Natural killer cell (primary cell): ENCODE results near the gene PLD1. TPM values are rescaled to one million over a fixed set of nuclear protein-coding genes. Genes with fewer than 3 reads are reported as not detected.

Experiments
- ATAC-seq, 3 donors: fragments of 150-1000 bp in 2 of 3; fragments of 200-7000 bp in 1 of 3; cut with Tn5 transposase; 1 replicate in 1 of 3; 2 replicates in 2 of 3; pipeline ENCODE4 v1.10.0; 2021; ENCODE audit warnings: mild to moderate bottlenecking in 2 of 3, moderate library complexity in 2 of 3
- DNase-seq, 2 donors: peaks; one replicate each; pipeline versions ENCODE4 v3.0.0 to v3.0.0-alpha.2; 2013 to 2021; ENCODE audit warnings: mixed read lengths in 1 of 2
- H3K27ac ChIP-seq: one replicate; pipeline ENCODE4 v1.5.1; 2013; ENCODE audit warnings: mild to moderate bottlenecking, low read length
- H3K27me3 ChIP-seq: one replicate; pipeline ENCODE4 v1.6.1; 2013; ENCODE audit warnings: low read length; ENCODE audit not compliant: control insufficient read depth, insufficient read depth
- H3K36me3 ChIP-seq: one replicate; pipeline ENCODE4 v1.6.1; 2013; ENCODE audit warnings: low read length; ENCODE audit not compliant: control insufficient read depth, insufficient read depth
- H3K4me1 ChIP-seq: one replicate; pipeline ENCODE4 v1.6.1; 2013; ENCODE audit warnings: low read length; ENCODE audit not compliant: control insufficient read depth, insufficient read depth
- H3K4me3 ChIP-seq: one replicate; pipeline ENCODE4 v1.5.1; 2013; ENCODE audit warnings: low read length
- H3K9me3 ChIP-seq: one replicate; pipeline ENCODE4 v1.6.1; 2013; ENCODE audit warnings: low read length; ENCODE audit not compliant: control insufficient read depth, insufficient read depth
- H3K27ac Mint-ChIP-seq, 2 donors: one replicate each; pipeline ENCODE4 v1.8.0; 2022; ENCODE audit warnings: mild to moderate bottlenecking in 2 of 2, mixed read lengths in 2 of 2, moderate library complexity in 1 of 2
- H3K27me3 Mint-ChIP-seq, 2 donors: one replicate each; pipeline ENCODE4 v1.8.0; 2022; ENCODE audit warnings: low read depth in 2 of 2, mixed read lengths in 2 of 2
- H3K36me3 Mint-ChIP-seq: one replicate; pipeline ENCODE4 v1.8.0; 2022; ENCODE audit warnings: mixed read lengths
- H3K4me1 Mint-ChIP-seq, 2 donors: one replicate each; pipeline ENCODE4 v1.8.0; 2022; ENCODE audit warnings: mixed read lengths in 2 of 2
- H3K4me3 Mint-ChIP-seq: one replicate; pipeline ENCODE4 v1.8.0; 2022; ENCODE audit warnings: mild to moderate bottlenecking, moderate library complexity, mixed read lengths
- H3K9me3 Mint-ChIP-seq, 2 donors: one replicate each; pipeline ENCODE4 v1.8.0; 2022; ENCODE audit warnings: mixed read lengths in 2 of 2
- CTCF ChIP-seq: fragments of 200-600 bp; IDR thresholded peaks from one replicate; pipeline ENCODE4 v1.8.0; 2022; ENCODE audit warnings: antibody characterized with exemption
- WGBS: methylation state at CpG from one replicate; pipeline ENCODE4 v1.1.7; 2013; ENCODE audit warnings: missing lambda C conversion rate; ENCODE audit not compliant: insufficient coverage; 5-methylcytosine and 5-hydroxymethylcytosine counted together
- intact Hi-C: fragments of 100-400 bp; cut with micrococcal nuclease; formaldehyde crosslinking; loops from one replicate; pipeline ENCODE4 v1.14.2; 2022
- total RNA-seq, 4 donors: library from RNA; stranded (reverse); fragments of 120-200 nt in 1 of 4; gene quantifications; one replicate each; pipeline versions ENCODE4 v1.2.3 to v1.2.4, GENCODE V29; 2013 to 2022

PLD1 gene
- total RNA-seq, 3 donors from 2014 or later (not counting 1 experiment from before 2014, with no cell fraction given), result 13.2 to 26.3 (median 17.1) TPM

- H3K27ac Mint-ChIP-seq, result no peak overlapping the region
- H3K4me3 ChIP-seq, result no peak overlapping the region
- no peak for TF ChIP-seq CTCF
- ATAC-seq, result no peak
- H3K36me3 Mint-ChIP-seq, result no peaks in the 10 kb centered on the region
- H3K27me3 Mint-ChIP-seq, result no peaks in the 10 kb centered on the region
- no peaks in the 10 kb centered on the region for H3K9me3 Mint-ChIP-seq
- H3K4me3 Mint-ChIP-seq, result no peak overlapping the region
- H3K4me1 ChIP-seq, result no peaks in the 10 kb centered on the region
- H3K27ac ChIP-seq, result no peak overlapping the region
- H3K4me1 Mint-ChIP-seq, result peaks cover 5 to 9% of the 10 kb centered on the region in 2 donors
- H3K36me3 ChIP-seq, result no peaks in the 10 kb centered on the region
- no peaks in the 10 kb centered on the region for H3K9me3 ChIP-seq
- no peaks in the 10 kb centered on the region for H3K27me3 ChIP-seq
- no peak for DNase-seq
- intact Hi-C loops, result no loop called here
- WGBS, result 77% methylated on average over 1 of the region's 2 CpGs
Measured at GRCh38 chr3:171741377-171741776, 68.9 kb downstream of the PLD1 start.

GRCh38 chr3:171736556-171736955 is 73.7 kb downstream of the PLD1 start:
- Mint-ChIP-seq H3K27ac (no peak overlapping the region), H3K9me3 (no peaks in the 10 kb centered on the region), H3K4me1 (no peaks in the 10 kb centered on the region), H3K36me3 (no peaks in the 10 kb centered on the region), H3K27me3 (no peaks in the 10 kb centered on the region), H3K4me3 (no peak overlapping the region)
- WGBS, result 94% methylated on average over 2 of the region's 2 CpGs
- Histone ChIP-seq H3K27ac (no peak overlapping the region), H3K4me1 (no peaks in the 10 kb centered on the region), H3K36me3 (no peaks in the 10 kb centered on the region), H3K27me3 (no peaks in the 10 kb centered on the region), H3K9me3 (no peaks in the 10 kb centered on the region), H3K4me3 (no peak overlapping the region)
- ATAC-seq, result no peak
- no peak for TF ChIP-seq CTCF
- no peak for DNase-seq
- intact Hi-C loops, result no loop called here

GRCh38 chr3:171733561-171733960 is 76.7 kb downstream of the PLD1 start:
- H3K27ac Mint-ChIP-seq, result no peak overlapping the region
- H3K36me3 Mint-ChIP-seq, result no peaks in the 10 kb centered on the region
- Histone ChIP-seq H3K4me1 (no peaks in the 10 kb centered on the region), H3K27ac (no peak overlapping the region), H3K9me3 (no peaks in the 10 kb centered on the region), H3K4me3 (no peak overlapping the region), H3K27me3 (no peaks in the 10 kb centered on the region), H3K36me3 (no peaks in the 10 kb centered on the region)
- intact Hi-C loops, result no loop called here
- H3K27me3 Mint-ChIP-seq, result no peaks in the 10 kb centered on the region
- ATAC-seq (no peak), DNase-seq (no peak)
- no peak overlapping the region for H3K4me3 Mint-ChIP-seq
- no peaks in the 10 kb centered on the region for H3K4me1 Mint-ChIP-seq
- TF ChIP-seq CTCF, result no peak
- no peaks in the 10 kb centered on the region for H3K9me3 Mint-ChIP-seq

GRCh38 chr3:171732756-171733155 is 77.5 kb downstream of the PLD1 start:
- Histone ChIP-seq H3K27ac (no peak overlapping the region), H3K27me3 (no peaks in the 10 kb centered on the region), H3K9me3 (no peaks in the 10 kb centered on the region), H3K36me3 (no peaks in the 10 kb centered on the region), H3K4me3 (no peak overlapping the region), H3K4me1 (no peaks in the 10 kb centered on the region)
- intact Hi-C loops, result no loop called here
- no peak for TF ChIP-seq CTCF
- ATAC-seq (no peak), DNase-seq (no peak)
- no peak overlapping the region for H3K4me3 Mint-ChIP-seq
- WGBS, result 98% methylated on average over 3 of the region's 3 CpGs
- no peaks in the 10 kb centered on the region for H3K4me1 Mint-ChIP-seq
- no peaks in the 10 kb centered on the region for H3K9me3 Mint-ChIP-seq
- H3K27ac Mint-ChIP-seq, result no peak overlapping the region
- H3K27me3 Mint-ChIP-seq, result no peaks in the 10 kb centered on the region
- H3K36me3 Mint-ChIP-seq, result no peaks in the 10 kb centered on the region
